ENCODE data around the gene TLL2. TPM values are rescaled to one million over a fixed set of nuclear protein-coding genes. Genes with fewer than 3 reads are reported as not detected.

The TLL2 gene
- total and polyA plus RNA-seq, 9 donors = 0.53 to 1.8 (median 1.1) TPM

DNA sequence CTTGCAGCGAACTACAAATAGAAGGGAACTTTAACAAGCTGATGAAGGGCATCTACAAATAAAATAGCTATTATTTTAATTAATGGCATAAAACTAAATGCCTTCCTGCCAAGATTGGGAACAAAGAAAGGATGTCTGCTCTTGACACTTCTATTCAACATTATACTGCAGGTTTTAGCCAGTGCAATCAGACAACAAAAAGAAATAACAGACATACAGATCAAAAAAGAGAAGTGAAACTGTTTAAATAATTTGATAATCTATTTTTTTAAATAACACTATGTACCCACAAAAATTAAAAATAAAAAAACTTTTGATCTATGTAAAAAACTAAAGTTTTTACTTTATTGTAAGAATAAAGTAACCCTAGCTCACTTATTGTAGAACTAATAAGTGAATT, 22.4 kb upstream of the TLL2 start:
- WGBS (ENCODE audit: insufficient coverage) = no CpG with 5 or more reads among the region's 1 CpG
- H3K4me1 ChIP-seq (ENCODE audit: control insufficient read depth, insufficient read depth, low read length) = no peaks in the 10 kb centered on the region
- no peak for DNase-seq
- peaks cover 11% of the 10 kb centered on the region for H3K36me3 ChIP-seq (ENCODE audit: control insufficient read depth, insufficient read depth, low read length)
- no peaks in the 10 kb centered on the region for H3K27me3 ChIP-seq (ENCODE audit: control insufficient read depth, insufficient read depth, low read length)
- no peak overlapping the region for H3K4me3 ChIP-seq (ENCODE audit: low read length)
- H3K9me3 ChIP-seq (replicated peaks; ENCODE audit: control insufficient read depth, low read depth, low read length) = no peaks in the 10 kb centered on the region
- no peak overlapping the region for H3K27ac ChIP-seq (ENCODE audit: low read length)

DNA sequence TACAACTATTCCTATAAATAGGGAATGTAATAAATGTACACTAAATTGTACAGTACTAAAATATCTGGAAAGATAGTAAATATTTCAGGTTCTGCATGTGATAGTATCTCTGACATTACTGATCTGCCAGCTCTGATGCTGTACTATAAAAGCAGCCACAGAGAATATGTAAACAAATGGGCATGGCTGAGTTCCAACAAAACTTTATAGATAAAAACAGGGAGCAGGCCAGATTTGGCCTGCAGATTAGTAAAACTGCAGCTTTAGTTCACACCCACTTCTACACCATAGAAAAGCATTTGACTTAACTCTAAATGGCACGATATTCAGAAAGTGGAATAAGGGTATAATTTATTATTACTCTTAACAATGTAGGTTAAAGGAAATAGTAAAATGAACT, 18.8 kb upstream of the TLL2 start:
- Histone ChIP-seq H3K27me3 (ENCODE audit: control insufficient read depth, insufficient read depth, low read length) (no peaks in the 10 kb centered on the region), H3K27ac (ENCODE audit: low read length) (no peak overlapping the region), H3K9me3 (replicated peaks; ENCODE audit: control insufficient read depth, low read depth, low read length) (no peaks in the 10 kb centered on the region), H3K4me3 (ENCODE audit: low read length) (no peak overlapping the region), H3K4me1 (ENCODE audit: control insufficient read depth, insufficient read depth, low read length) (no peaks in the 10 kb centered on the region), H3K36me3 (ENCODE audit: control insufficient read depth, insufficient read depth, low read length) (peaks cover 19% of the 10 kb centered on the region)
- DNase-seq = no peak
- no CpG with 5 or more reads among the region's 1 CpG for WGBS (ENCODE audit: insufficient coverage)

DNA sequence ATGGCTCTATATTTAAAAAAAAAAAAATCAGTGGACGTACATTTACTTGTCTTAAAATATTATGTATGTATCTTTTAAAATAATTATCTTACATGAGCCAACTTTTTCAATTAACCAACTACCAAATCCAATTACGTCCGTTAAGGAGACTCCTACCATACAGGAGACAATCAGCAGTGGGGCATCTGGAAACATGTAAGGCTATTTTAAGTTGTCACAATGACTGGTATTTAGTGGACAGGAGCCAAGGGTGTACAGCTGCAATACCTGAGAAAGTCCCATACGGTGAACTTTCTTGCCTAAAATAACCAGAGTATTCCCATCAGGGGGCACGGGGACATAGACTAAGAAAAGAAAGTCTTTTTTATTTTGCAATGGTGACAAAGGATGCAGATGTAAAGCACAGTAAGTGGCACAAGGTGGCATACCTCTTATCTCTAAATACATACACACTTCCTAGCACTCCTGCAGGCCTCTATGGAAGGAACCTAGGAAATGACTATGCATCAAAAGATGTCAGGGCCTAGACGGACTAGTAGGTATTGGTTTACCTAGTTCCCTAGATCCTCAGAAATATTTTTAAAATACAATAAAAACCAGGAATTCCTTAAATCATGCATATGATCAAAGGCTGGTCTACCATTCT, 16.0 kb upstream of the TLL2 start:
- H3K9me3 ChIP-seq (replicated peaks; ENCODE audit: control insufficient read depth, low read depth, low read length) = no peaks in the 10 kb centered on the region
- H3K27ac ChIP-seq (ENCODE audit: low read length) = no peak overlapping the region
- no peaks in the 10 kb centered on the region for H3K4me1 ChIP-seq (ENCODE audit: control insufficient read depth, insufficient read depth, low read length)
- WGBS (ENCODE audit: insufficient coverage) = 20% methylated on average over 1 of the region's 6 CpGs
- peak; percentile 3 for DNase-seq
- peaks cover 27% of the 10 kb centered on the region for H3K36me3 ChIP-seq (ENCODE audit: control insufficient read depth, insufficient read depth, low read length)
- H3K27me3 ChIP-seq (ENCODE audit: control insufficient read depth, insufficient read depth, low read length) = no peaks in the 10 kb centered on the region
- H3K4me3 ChIP-seq (ENCODE audit: low read length) = no peak overlapping the region

- Histone ChIP-seq H3K4me1 (ENCODE audit: control insufficient read depth, insufficient read depth, low read length) (no peaks in the 10 kb centered on the region), H3K36me3 (ENCODE audit: control insufficient read depth, insufficient read depth, low read length) (peaks cover 19% of the 10 kb centered on the region), H3K9me3 (replicated peaks; ENCODE audit: control insufficient read depth, low read depth, low read length) (no peaks in the 10 kb centered on the region), H3K27ac (ENCODE audit: low read length) (no peak overlapping the region), H3K27me3 (ENCODE audit: control insufficient read depth, insufficient read depth, low read length) (no peaks in the 10 kb centered on the region), H3K4me3 (ENCODE audit: low read length) (no peak overlapping the region)
- no CpG with 5 or more reads among the region's 1 CpG for WGBS (ENCODE audit: insufficient coverage)
- DNase-seq = peak; percentile 14
These were observed 11.0 kb upstream of the TLL2 start for GRCh38 chr10:96524741-96525140.

GRCh38 chr10:96517284-96517683, 3.6 kb upstream of the TLL2 start:
- DNase-seq = no peak
- WGBS (ENCODE audit: insufficient coverage) = 40% methylated on average over 1 of the region's 1 CpG
- H3K9me3 ChIP-seq (replicated peaks; ENCODE audit: control insufficient read depth, low read depth, low read length) = no peaks in the 10 kb centered on the region

DNA sequence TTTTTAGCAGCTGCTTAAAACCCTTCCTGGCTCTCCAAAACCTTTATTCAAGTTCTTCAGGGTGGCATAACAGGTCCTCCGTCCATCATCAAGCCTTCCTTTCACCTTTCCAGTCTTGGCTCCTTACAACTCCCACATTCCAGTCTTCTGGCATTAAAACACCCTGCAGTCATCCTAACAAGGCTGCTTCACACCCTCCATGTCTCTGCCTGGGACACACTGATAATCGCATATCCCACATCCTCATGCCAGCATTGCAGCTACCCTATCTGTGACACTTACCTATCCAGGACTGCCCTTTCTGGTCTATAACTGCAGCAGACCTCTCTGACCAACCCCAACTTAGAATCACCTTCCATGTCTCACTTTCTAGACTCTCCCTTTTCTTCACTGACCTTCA, 2.6 kb upstream of the TLL2 start:
- H3K4me3 ChIP-seq (ENCODE audit: low read length) = no peak overlapping the region
- peaks cover 21% of the 10 kb centered on the region for H3K4me1 ChIP-seq (ENCODE audit: control insufficient read depth, insufficient read depth, low read length)
- H3K27me3 ChIP-seq (ENCODE audit: control insufficient read depth, insufficient read depth, low read length) = peaks cover 37% of the 10 kb centered on the region
- no peak for DNase-seq
- no peak overlapping the region for H3K27ac ChIP-seq (ENCODE audit: low read length)
- H3K9me3 ChIP-seq (replicated peaks; ENCODE audit: control insufficient read depth, low read depth, low read length) = no peaks in the 10 kb centered on the region
- H3K36me3 ChIP-seq (ENCODE audit: control insufficient read depth, insufficient read depth, low read length) = no peaks in the 10 kb centered on the region
- WGBS (ENCODE audit: insufficient coverage) = 92% methylated on average over 2 of the region's 2 CpGs

More at GRCh38 chr10:96517284-96517683, 3.6 kb upstream of the TLL2 start:
- Histone ChIP-seq H3K27me3 (ENCODE audit: control insufficient read depth, insufficient read depth, low read length) (peaks cover 27% of the 10 kb centered on the region), H3K4me3 (ENCODE audit: low read length) (no peak overlapping the region), H3K36me3 (ENCODE audit: control insufficient read depth, insufficient read depth, low read length) (peaks cover 2% of the 10 kb centered on the region), H3K4me1 (ENCODE audit: control insufficient read depth, insufficient read depth, low read length) (peaks cover 19% of the 10 kb centered on the region), H3K27ac (ENCODE audit: low read length) (no peak overlapping the region)

DNA sequence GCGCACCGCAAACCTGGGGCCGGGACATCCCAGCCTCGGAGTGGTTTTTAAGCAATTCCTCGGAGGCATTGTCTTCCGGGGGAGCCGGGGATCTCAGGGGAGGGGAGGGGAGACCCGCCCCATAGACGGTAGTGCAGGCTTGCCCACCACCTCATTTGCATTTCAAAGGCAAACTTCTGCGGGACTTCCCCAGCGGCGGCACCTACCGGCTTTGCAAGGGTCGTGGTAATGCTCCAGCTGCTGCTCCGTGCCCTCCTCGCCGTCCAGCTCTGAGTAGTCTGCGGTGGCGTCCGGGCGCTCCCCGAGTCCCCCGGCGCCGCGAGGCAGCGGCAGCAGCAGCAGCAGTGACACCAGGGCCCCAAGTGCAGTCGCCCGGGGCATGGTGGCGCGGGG, 425 bp downstream of the TLL2 start:
- Histone ChIP-seq H3K9me3 (replicated peaks; ENCODE audit: control insufficient read depth, low read depth, low read length) (no peaks in the 10 kb centered on the region), H3K36me3 (ENCODE audit: control insufficient read depth, insufficient read depth, low read length) (no peaks in the 10 kb centered on the region), H3K4me3 (ENCODE audit: low read length) (peak overlapping the region; percentile 45), H3K27me3 (ENCODE audit: control insufficient read depth, insufficient read depth, low read length) (peaks cover 43% of the 10 kb centered on the region), H3K27ac (ENCODE audit: low read length) (no peak overlapping the region), H3K4me1 (ENCODE audit: control insufficient read depth, insufficient read depth, low read length) (peaks cover 21% of the 10 kb centered on the region)
- peak; percentile 11 for DNase-seq
- 0% methylated on average over 24 of the region's 31 CpGs for WGBS (ENCODE audit: insufficient coverage)

DNA sequence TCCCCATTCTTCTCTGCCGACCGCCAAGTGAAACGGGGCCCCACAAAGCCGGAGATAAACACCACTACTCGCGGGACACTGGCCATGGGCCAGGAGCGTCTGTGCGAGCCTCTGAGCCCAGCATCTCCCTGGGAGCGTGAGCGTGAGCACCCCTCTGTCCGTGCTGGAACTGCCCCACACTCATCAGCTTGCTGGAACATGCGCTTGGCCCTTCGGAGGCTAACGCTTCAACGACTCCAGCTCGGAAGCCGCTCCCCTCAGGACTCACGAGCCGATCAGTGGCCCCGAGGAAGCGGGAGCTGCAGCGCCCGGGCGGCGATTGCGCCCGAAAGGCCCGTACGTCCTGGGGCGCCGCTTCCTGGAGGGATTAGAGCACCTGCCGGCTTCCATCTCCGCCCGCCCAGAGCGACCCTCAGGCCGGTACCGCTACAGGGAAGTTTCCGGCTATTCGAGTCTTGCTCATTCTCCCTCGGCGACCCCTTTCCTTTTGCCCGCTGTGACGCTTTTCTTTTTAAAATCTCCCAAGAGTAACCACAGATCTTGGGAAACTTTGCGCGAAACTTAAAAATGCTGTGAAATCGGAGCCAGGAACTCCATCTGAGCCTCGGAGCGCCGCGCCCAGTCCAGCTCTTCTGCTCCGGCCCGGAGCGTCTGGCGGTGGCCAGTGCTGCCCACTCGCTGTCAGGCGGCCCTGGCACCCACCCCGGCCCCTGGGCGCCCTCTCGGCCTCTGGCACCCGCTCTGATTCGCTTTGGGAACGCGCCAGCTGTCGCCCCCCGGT, 1.0 kb downstream of the TLL2 start:
- H3K27me3 ChIP-seq (ENCODE audit: control insufficient read depth, insufficient read depth, low read length) = peaks cover 43% of the 10 kb centered on the region
- 1% methylated on average over 65 of the region's 65 CpGs for WGBS (ENCODE audit: insufficient coverage)
- H3K36me3 ChIP-seq (ENCODE audit: control insufficient read depth, insufficient read depth, low read length) = no peaks in the 10 kb centered on the region
- peak overlapping the region; percentile 45 for H3K4me3 ChIP-seq (ENCODE audit: low read length)
- DNase-seq = peak; percentile 28
- no peak overlapping the region for H3K27ac ChIP-seq (ENCODE audit: low read length)
- H3K9me3 ChIP-seq (replicated peaks; ENCODE audit: control insufficient read depth, low read depth, low read length) = no peaks in the 10 kb centered on the region
- peaks cover 25% of the 10 kb centered on the region for H3K4me1 ChIP-seq (ENCODE audit: control insufficient read depth, insufficient read depth, low read length)

DNA sequence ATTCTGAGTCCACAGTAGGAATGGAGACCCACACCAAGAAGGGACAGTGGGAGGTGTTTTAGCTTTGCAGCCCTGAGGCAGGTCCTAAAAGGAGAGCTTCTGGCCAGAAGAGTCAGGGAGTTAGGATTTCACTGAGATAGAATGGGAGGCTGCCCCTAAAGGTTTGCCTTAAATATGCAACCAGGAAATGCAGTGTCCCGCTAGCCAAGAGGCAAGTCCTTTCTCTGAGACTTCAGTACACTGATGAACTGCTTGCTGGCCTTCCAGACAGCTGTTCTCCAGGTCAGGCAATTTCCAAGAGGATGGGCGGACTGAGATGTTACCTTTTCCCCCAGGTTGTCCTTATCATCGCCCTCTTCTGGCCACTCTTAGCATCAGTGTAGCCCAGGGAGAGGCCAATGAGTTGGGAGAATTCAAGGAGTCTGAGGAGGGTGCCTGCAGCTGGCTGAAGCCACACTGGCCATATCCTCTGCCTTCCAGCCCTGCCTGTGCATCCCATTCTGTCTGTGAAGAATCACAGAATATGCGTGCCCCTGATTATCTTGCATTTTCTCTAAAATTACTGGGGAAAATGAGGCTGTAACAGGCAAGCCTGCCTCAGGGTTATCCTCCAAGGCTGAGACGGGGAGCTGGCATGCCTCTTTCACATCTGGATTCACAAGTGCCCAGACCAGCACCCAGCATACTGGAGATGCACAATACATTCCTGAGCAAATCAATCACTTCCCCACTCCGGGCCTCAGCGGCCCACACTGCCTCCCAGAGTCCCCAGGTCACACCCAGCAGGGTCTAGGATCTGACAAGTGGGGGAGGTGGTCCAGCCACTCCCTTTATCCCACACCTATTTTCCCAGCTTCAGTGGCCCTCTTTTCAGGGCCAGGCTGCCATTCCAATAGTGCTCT, 2.4 kb downstream of the TLL2 start:
- no peaks in the 10 kb centered on the region for H3K36me3 ChIP-seq (ENCODE audit: control insufficient read depth, insufficient read depth, low read length)
- no peaks in the 10 kb centered on the region for H3K9me3 ChIP-seq (replicated peaks; ENCODE audit: control insufficient read depth, low read depth, low read length)
- peak; percentile 28 for DNase-seq
- H3K27me3 ChIP-seq (ENCODE audit: control insufficient read depth, insufficient read depth, low read length) = peaks cover 41% of the 10 kb centered on the region
- H3K4me1 ChIP-seq (ENCODE audit: control insufficient read depth, insufficient read depth, low read length) = peaks cover 25% of the 10 kb centered on the region
- no peak overlapping the region for H3K4me3 ChIP-seq (ENCODE audit: low read length)
- H3K27ac ChIP-seq (ENCODE audit: low read length) = no peak overlapping the region
- 35% methylated on average over 2 of the region's 7 CpGs for WGBS (ENCODE audit: insufficient coverage)

Data from muscle of leg (tissue), 11 donors.